Right ventricle myocardium superior (tissue), 1 donor: ENCODE data around the gene CCND3. TPM values are rescaled to one million over a fixed set of nuclear protein-coding genes. Genes with fewer than 3 reads are reported as not detected.

Experiments used
- ATAC-seq: fragments of 200-7000 bp; cut with Tn5 transposase; one replicate; pipeline ENCODE4 v1.9.1; 2020; ENCODE audit warnings: mild to moderate bottlenecking; ENCODE audit not compliant: poor library complexity
- DNase-seq: peaks from one replicate; pipeline ENCODE4 v3.0.0-alpha.2; 2020
- intact Hi-C: fragments of 100-400 bp; cut with DNase I; formaldehyde crosslinking; loops from one replicate; pipeline ENCODE4 v1.11.2; 2022
- total RNA-seq: library from RNA; stranded (reverse); fragmentation: NEBNext Ultra II Directional; extraction: Animal tissue kit (Norgen Biotek cat#: 25700); gene quantifications from one replicate; pipeline ENCODE4 v1.2.1, GENCODE V29; 2021
- donor health status: DM: no; HTN: yes; CAD: no; lungs with severe emphysema.

Gene CCND3
- total RNA-seq, 1 donor from 2014 or later, result 42.3 TPM

GRCh38 chr6:41894366-41895299, 47.0 kb downstream of the CCND3 start:
- intact Hi-C loops, result loop anchor here (10.0 kb wide), 1 partner anchor 100 kb away; no protein-coding TSS in a partner anchor
- DNase-seq (no peak), ATAC-seq (peak; percentile 59)

GRCh38 chr6:41892921-41893564, 48.6 kb downstream of the CCND3 start:
- intact Hi-C loops, result loop anchor here (10.0 kb wide), 1 partner anchor 98 kb away; no protein-coding TSS in a partner anchor
- DNase-seq (no peak), ATAC-seq (no peak)

GRCh38 chr6:41887331-41887751, 54.3 kb downstream of the CCND3 start:
- DNase-seq, result no peak
- intact Hi-C loops, result no loop called here
- no peak for ATAC-seq

DNA sequence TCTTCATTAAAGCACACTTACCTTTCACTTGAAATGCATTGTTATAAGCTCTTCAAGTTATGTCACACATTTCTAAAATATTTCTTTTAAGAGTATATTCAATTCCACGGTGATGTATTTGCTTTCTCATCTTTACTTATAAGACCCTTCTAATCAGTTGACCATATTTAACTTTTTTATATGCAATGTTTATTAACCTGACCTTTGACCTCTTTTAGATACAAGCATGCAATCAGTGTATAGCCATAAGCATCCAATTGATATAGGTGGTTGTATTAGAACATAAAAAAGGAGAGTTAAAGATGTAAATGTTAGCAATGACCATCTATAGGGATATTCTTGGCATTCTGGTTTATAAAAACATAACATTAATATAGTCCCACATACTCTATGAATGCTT, 55.7 kb downstream of the CCND3 start:
- intact Hi-C loops, result no loop called here
- no peak for ATAC-seq
- DNase-seq, result no peak

DNA sequence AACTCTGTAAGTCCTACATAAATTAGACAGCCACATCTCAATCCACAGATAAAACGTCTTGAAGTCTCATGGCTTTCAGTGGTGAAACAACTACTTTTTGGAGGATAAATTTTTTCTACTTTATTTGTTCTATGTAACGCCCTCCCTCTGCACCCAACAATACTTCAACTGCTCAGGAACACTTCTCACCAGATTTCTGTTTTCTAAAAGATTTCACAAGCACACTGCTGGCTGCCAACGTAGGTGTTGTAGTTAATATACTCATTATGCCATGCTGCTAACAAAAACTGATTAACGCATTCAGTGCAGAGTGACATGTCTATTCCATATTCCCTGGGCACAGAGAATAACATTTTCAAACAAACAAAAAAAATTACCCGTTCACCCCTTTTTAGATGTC, 56.7 kb downstream of the CCND3 start:
- intact Hi-C loops, result no loop called here
- no peak for ATAC-seq
- no peak for DNase-seq

Other genes starting within 250 kb of the CCND3 start
- gene TFEB, start 206.2 kb downstream of the CCND3 start, total RNA-seq, result 40.7 TPM
- not detected for gene PGC, start 194.4 kb downstream of the CCND3 start, total RNA-seq
- gene FRS3, start 161.9 kb downstream of the CCND3 start, total RNA-seq, result 4.8 TPM
- 4.0 TPM for gene PRICKLE4, start 161.0 kb downstream of the CCND3 start, total RNA-seq
- 218 TPM for gene TOMM6, start 154.1 kb downstream of the CCND3 start, total RNA-seq
- 1.2 TPM for gene USP49, start 46.4 kb downstream of the CCND3 start, total RNA-seq
- gene MED20, start 20.7 kb downstream of the CCND3 start, total RNA-seq, result 19.8 TPM
- gene BYSL, start 20.3 kb downstream of the CCND3 start, total RNA-seq, result 9.0 TPM
- 28.7 TPM for gene TAF8, start 108.7 kb upstream of the CCND3 start, total RNA-seq
- 1.9 TPM for gene C6orf132, start 200.8 kb upstream of the CCND3 start, total RNA-seq
- not detected for gene GUCA1A, start 231.6 kb upstream of the CCND3 start, total RNA-seq